ENCODE results near the gene KCNJ6. TPM values are rescaled to one million over a fixed set of nuclear protein-coding genes. Genes with fewer than 3 reads are reported as not detected.

KCNJ6 gene
- total RNA-seq, 2 donors from 2014 or later = not detected

- H3K9me3 ChIP-seq = no peaks in the 10 kb centered on the region
- no peak overlapping the region for H3K4me3 ChIP-seq
- no peaks in the 10 kb centered on the region for H3K27me3 ChIP-seq
- H3K4me1 ChIP-seq = no peaks in the 10 kb centered on the region
- DNase-seq (ENCODE audit: low spot score) = no peak
- no peak overlapping the region for H3K27ac ChIP-seq
- TF ChIP-seq CTCF (IDR thresholded peaks at IDR 0.05) = no peak
- H3K36me3 ChIP-seq = no peaks in the 10 kb centered on the region
These were observed 87.7 kb downstream of the KCNJ6 start for GRCh38 chr21:37828556-37828955.

- H3K27ac ChIP-seq = no peak overlapping the region
- H3K27me3 ChIP-seq = no peaks in the 10 kb centered on the region
- H3K4me1 ChIP-seq = no peaks in the 10 kb centered on the region
These were observed 88.3 kb downstream of the KCNJ6 start for GRCh38 chr21:37827913-37828312.

GRCh38 chr21:37821786-37822450 lies 94.3 kb downstream of the KCNJ6 start:
- Histone ChIP-seq H3K9me3 (no peaks in the 10 kb centered on the region), H3K4me1 (no peaks in the 10 kb centered on the region), H3K36me3 (no peaks in the 10 kb centered on the region), H3K4me3 (no peak overlapping the region), H3K27ac (no peak overlapping the region), H3K27me3 (no peaks in the 10 kb centered on the region)
- TF ChIP-seq CTCF (IDR thresholded peaks at IDR 0.05) = no peak
- DNase-seq (ENCODE audit: low spot score) = no peak

More at GRCh38 chr21:37827913-37828312, 88.3 kb downstream of the KCNJ6 start:
- no peak for DNase-seq (ENCODE audit: low spot score)
- H3K4me3 ChIP-seq = no peak overlapping the region
- TF ChIP-seq CTCF (IDR thresholded peaks at IDR 0.05) = no peak
- H3K36me3 ChIP-seq = no peaks in the 10 kb centered on the region
- H3K9me3 ChIP-seq = no peaks in the 10 kb centered on the region

- H3K9me3 ChIP-seq = no peaks in the 10 kb centered on the region
- no peak for DNase-seq (ENCODE audit: low spot score)
- H3K4me1 ChIP-seq = no peaks in the 10 kb centered on the region
- H3K27me3 ChIP-seq = no peaks in the 10 kb centered on the region
- no peak overlapping the region for H3K4me3 ChIP-seq
- no peaks in the 10 kb centered on the region for H3K36me3 ChIP-seq
- no peak overlapping the region for H3K27ac ChIP-seq
- no peak for TF ChIP-seq CTCF (IDR thresholded peaks at IDR 0.05)
These were observed 95.2 kb downstream of the KCNJ6 start for GRCh38 chr21:37821092-37821491.

GRCh38 chr21:37819372-37819771 lies 96.9 kb downstream of the KCNJ6 start:
- no peak overlapping the region for H3K27ac ChIP-seq

More at GRCh38 chr21:37819372-37819771, 96.9 kb downstream of the KCNJ6 start:
- H3K4me1 ChIP-seq = no peaks in the 10 kb centered on the region
- H3K4me3 ChIP-seq = no peak overlapping the region
- no peaks in the 10 kb centered on the region for H3K9me3 ChIP-seq
- H3K36me3 ChIP-seq = no peaks in the 10 kb centered on the region
- TF ChIP-seq CTCF (IDR thresholded peaks at IDR 0.05) = no peak
- DNase-seq (ENCODE audit: low spot score) = no peak
- no peaks in the 10 kb centered on the region for H3K27me3 ChIP-seq

All from right atrium auricular region (tissue), 2 donors.